DMS 273 (cell line): ENCODE data around the gene MIGA2.
A peak's percentile ranks its signal among the peaks of the same experiment; 100 is the strongest.
"Not testable (repeated sequence)": the region's sequence is repeated elsewhere in the genome, so short reads cannot be mapped to it uniquely, and the experiment has no call there.

ENCODE experiments used
- DNase-seq: peaks from one replicate; lab custom pipeline; 2025; ENCODE audit not compliant: unreplicated experiment; lab: John Stamatoyannopoulos, UW

Gene MIGA2

GRCh38 chr9:129036241-129036922 is at the start of gene MIGA2:
Gene MIGA2 (plus strand): TSS chr9:129036626. CDS start chr9:129040595, 3,969 bp downstream.
- peak; percentile 99 for DNase-seq

- DNase-seq = no peak
These were observed 49.8 kb upstream of the MIGA2 start for GRCh38 chr9:128986671-128987070.

- no peak for DNase-seq
These were observed 48.6 kb upstream of the MIGA2 start for GRCh38 chr9:128987805-128988204.

GRCh38 chr9:128992995-128993394 is 43.4 kb upstream of the MIGA2 start:
- DNase-seq = peak; percentile 43

GRCh38 chr9:128995791-128996190 is 40.6 kb upstream of the MIGA2 start:
- DNase-seq = no peak

GRCh38 chr9:128998462-128998861 is 38.0 kb upstream of the MIGA2 start:
- DNase-seq = no peak

GRCh38 chr9:128999581-129000206 is 36.7 kb upstream of the MIGA2 start:
- no peak for DNase-seq

GRCh38 chr9:129001504-129002325 is 34.7 kb upstream of the MIGA2 start:
- no peak for DNase-seq

GRCh38 chr9:129002992-129003391 is 33.4 kb upstream of the MIGA2 start:
- no peak for DNase-seq

- not testable (repeated sequence) for DNase-seq
These were observed 32.3 kb upstream of the MIGA2 start for GRCh38 chr9:129004173-129004572.

- no peak for DNase-seq
These were observed 31.0 kb upstream of the MIGA2 start for GRCh38 chr9:129005336-129005997.

- peak; percentile 91 for DNase-seq
These were observed 29.9 kb upstream of the MIGA2 start for GRCh38 chr9:129006328-129007034.

- DNase-seq = peak; percentile 45
These were observed 29.2 kb upstream of the MIGA2 start for GRCh38 chr9:129007035-129007765.

- DNase-seq = no peak
These were observed 28.5 kb upstream of the MIGA2 start for GRCh38 chr9:129007766-129008468.

GRCh38 chr9:129008469-129008965 is 27.9 kb upstream of the MIGA2 start:
- no peak for DNase-seq

GRCh38 chr9:129008986-129009583 is 27.3 kb upstream of the MIGA2 start:
- DNase-seq = no peak

GRCh38 chr9:129009584-129010141 is 26.8 kb upstream of the MIGA2 start:
- DNase-seq = no peak

GRCh38 chr9:129010267-129010975 is 26.0 kb upstream of the MIGA2 start:
- no peak for DNase-seq
